ENCODE results near the gene NDFIP1. TPM values are rescaled to one million over a fixed set of nuclear protein-coding genes. Genes with fewer than 3 reads are reported as not detected.

The NDFIP1 gene
- total RNA-seq, 1 experiment from 2014 or later, result 40.7 TPM

GRCh38 chr5:142063878-142064331 is 44.7 kb upstream of the NDFIP1 start:
- Histone ChIP-seq H3K36me3 (ENCODE audit: low read depth) (no peaks in the 10 kb centered on the region), H3K4me2 (no peak overlapping the region), H3K27ac (no peak overlapping the region), H3K9me2 (ENCODE audit: insufficient read depth) (no peaks in the 10 kb centered on the region), H3F3A (ENCODE audit: insufficient read depth, low read depth) (peaks cover 5% of the 10 kb centered on the region), H3K79me2 (ENCODE audit: low read depth) (no peaks in the 10 kb centered on the region), H3K4me3 (no peak overlapping the region), H4K20me1 (ENCODE audit: insufficient read depth) (no peaks in the 10 kb centered on the region), H3K27me3 (ENCODE audit: insufficient read depth, low read depth) (no peaks in the 10 kb centered on the region), H2AFZ (no peak overlapping the region), H3K4me1 (replicated peaks; ENCODE audit: insufficient read depth) (peaks cover 10% of the 10 kb centered on the region), H3K9me3 (ENCODE audit: insufficient read depth, low read depth) (no peaks in the 10 kb centered on the region)
- TF ChIP-seq CTCF (conservative IDR thresholded peaks at IDR 0.05) (no peak), EZH2 (IDR thresholded peaks at IDR 0.05; ENCODE audit: low read depth) (no peak)
- BruUV-seq (replicated peaks), result no TSS peak
- DNase-seq, result no peak
- POLR2A ChIA-PET (ENCODE audit: unreplicated experiment), result no interaction called here
- intact Hi-C loops (cut with micrococcal nuclease; ENCODE audit: unreplicated experiment), result no loop called here
- CTCF ChIA-PET, result no interaction called here

GRCh38 chr5:142065273-142065672 is 43.3 kb upstream of the NDFIP1 start:
- ChIA-PET CTCF (no interaction called here), POLR2A (ENCODE audit: unreplicated experiment) (interaction anchor here (0.6 kb wide), 1 partner anchor 10 kb away, joined by 4 read pairs; no protein-coding TSS in a partner anchor)
- no peak for DNase-seq
- no peaks in the 10 kb centered on the region for H3K79me2 ChIP-seq (ENCODE audit: low read depth)
- H3F3A ChIP-seq (ENCODE audit: insufficient read depth, low read depth), result no peaks in the 10 kb centered on the region; the same call in 1 of the 2 replicates
- H3K27me3 ChIP-seq (ENCODE audit: insufficient read depth, low read depth), result no peaks in the 10 kb centered on the region
- H3K36me3 ChIP-seq (ENCODE audit: low read depth), result no peaks in the 10 kb centered on the region
- H2AFZ ChIP-seq, result no peak overlapping the region
- no peak overlapping the region for H3K4me3 ChIP-seq
- intact Hi-C loops (cut with micrococcal nuclease; ENCODE audit: unreplicated experiment), result no loop called here
- no TSS peak for BruUV-seq (replicated peaks)
- H3K4me2 ChIP-seq, result no peak overlapping the region
- no peak overlapping the region for H3K27ac ChIP-seq
- no peaks in the 10 kb centered on the region for H3K9me3 ChIP-seq (ENCODE audit: insufficient read depth, low read depth)
- no peaks in the 10 kb centered on the region for H3K4me1 ChIP-seq (replicated peaks; ENCODE audit: insufficient read depth)
- H4K20me1 ChIP-seq (ENCODE audit: insufficient read depth), result no peaks in the 10 kb centered on the region
- no peak for TF ChIP-seq EZH2 (IDR thresholded peaks at IDR 0.05; ENCODE audit: low read depth)
- TF ChIP-seq CTCF (conservative IDR thresholded peaks at IDR 0.05), result no peak
- no peaks in the 10 kb centered on the region for H3K9me2 ChIP-seq (ENCODE audit: insufficient read depth)

GRCh38 chr5:142069606-142070399 is 38.8 kb upstream of the NDFIP1 start:
- Histone ChIP-seq H3K27me3 (ENCODE audit: insufficient read depth, low read depth) (no peaks in the 10 kb centered on the region), H3K36me3 (ENCODE audit: low read depth) (no peaks in the 10 kb centered on the region), H2AFZ (no peak overlapping the region), H3K4me1 (replicated peaks; ENCODE audit: insufficient read depth) (no peaks in the 10 kb centered on the region), H3F3A (ENCODE audit: insufficient read depth, low read depth) (peaks cover 7% of the 10 kb centered on the region; the same call in 1 of the 2 replicates), H3K4me3 (no peak overlapping the region), H3K9me3 (ENCODE audit: insufficient read depth, low read depth) (no peaks in the 10 kb centered on the region), H3K4me2 (no peak overlapping the region), H3K9me2 (ENCODE audit: insufficient read depth) (no peaks in the 10 kb centered on the region), H3K79me2 (ENCODE audit: low read depth) (no peaks in the 10 kb centered on the region), H3K27ac (no peak overlapping the region), H4K20me1 (ENCODE audit: insufficient read depth) (no peaks in the 10 kb centered on the region)
- BruUV-seq (replicated peaks), result no TSS peak
- ChIA-PET POLR2A (ENCODE audit: unreplicated experiment) (no interaction called here), CTCF (no interaction called here)
- intact Hi-C loops (cut with micrococcal nuclease; ENCODE audit: unreplicated experiment), result no loop called here
- TF ChIP-seq EZH2 (IDR thresholded peaks at IDR 0.05; ENCODE audit: low read depth) (no peak), CTCF (conservative IDR thresholded peaks at IDR 0.05) (no peak)
- DNase-seq, result no peak
